GM11168 (cell line): ENCODE measurements around the gene C8G.

Source experiments
- in situ Hi-C: fragments of 300-500 bp; cut with MboI; formaldehyde crosslinking; loops from one replicate; pipeline ENCODE4 v1.12.0; 2022; ENCODE audit warnings: low sequenced_read_pairs; ENCODE audit not compliant: unreplicated experiment

Gene C8G

GRCh38 chr9:136979769-136980587 lies 34.9 kb downstream of the C8G start:
- in situ Hi-C loops, result no loop called here

GRCh38 chr9:136980669-136981478 lies 35.8 kb downstream of the C8G start:
- in situ Hi-C loops, result no loop called here

GRCh38 chr9:136981588-136982231 lies 36.7 kb downstream of the C8G start:
- in situ Hi-C loops, result no loop called here

- in situ Hi-C loops, result no loop called here
Measured at GRCh38 chr9:136982232-136983051, 37.4 kb downstream of the C8G start, which contains the start of gene LCNL1. LCNL1 (plus strand) TSS chr9:136982993; CDS start chr9:136983587, 594 bp downstream.

- in situ Hi-C loops, result no loop called here
Measured at GRCh38 chr9:136983167-136983566, 38.1 kb downstream of the C8G start.

GRCh38 chr9:136983656-136984314 lies 38.7 kb downstream of the C8G start:
- in situ Hi-C loops, result no loop called here

GRCh38 chr9:136984464-136985026 lies 39.5 kb downstream of the C8G start:
- in situ Hi-C loops, result no loop called here

GRCh38 chr9:136985027-136985602 lies 40.1 kb downstream of the C8G start:
- in situ Hi-C loops, result no loop called here

- in situ Hi-C loops, result no loop called here
Measured at GRCh38 chr9:136985853-136986252, 40.8 kb downstream of the C8G start.

GRCh38 chr9:136988872-136989271 lies 43.8 kb downstream of the C8G start:
- in situ Hi-C loops, result no loop called here

- in situ Hi-C loops, result no loop called here
Measured at GRCh38 chr9:136990242-136990911, 45.3 kb downstream of the C8G start.

GRCh38 chr9:136991993-136992818 lies 47.2 kb downstream of the C8G start, which contains the start of gene PAXX:
PAXX (plus strand) TSS chr9:136992422; CDS start chr9:136992444, 22 bp downstream.
- in situ Hi-C loops, result no loop called here

GRCh38 chr9:136992819-136993369 lies 47.9 kb downstream of the C8G start:
- in situ Hi-C loops, result no loop called here

- in situ Hi-C loops, result no loop called here
Measured at GRCh38 chr9:136994180-136994887, 49.3 kb downstream of the C8G start.

- in situ Hi-C loops, result no loop called here
Measured at GRCh38 chr9:136994888-136995230, 49.8 kb downstream of the C8G start.

GRCh38 chr9:136995362-136995761 lies 50.3 kb downstream of the C8G start:
- in situ Hi-C loops, result no loop called here
